ENCODE measurements around the gene LYZL6. TPM values are rescaled to one million over a fixed set of nuclear protein-coding genes. Genes with fewer than 3 reads are reported as not detected.

Gene LYZL6
- polyA plus RNA-seq, 4 donors: not detected

DNA sequence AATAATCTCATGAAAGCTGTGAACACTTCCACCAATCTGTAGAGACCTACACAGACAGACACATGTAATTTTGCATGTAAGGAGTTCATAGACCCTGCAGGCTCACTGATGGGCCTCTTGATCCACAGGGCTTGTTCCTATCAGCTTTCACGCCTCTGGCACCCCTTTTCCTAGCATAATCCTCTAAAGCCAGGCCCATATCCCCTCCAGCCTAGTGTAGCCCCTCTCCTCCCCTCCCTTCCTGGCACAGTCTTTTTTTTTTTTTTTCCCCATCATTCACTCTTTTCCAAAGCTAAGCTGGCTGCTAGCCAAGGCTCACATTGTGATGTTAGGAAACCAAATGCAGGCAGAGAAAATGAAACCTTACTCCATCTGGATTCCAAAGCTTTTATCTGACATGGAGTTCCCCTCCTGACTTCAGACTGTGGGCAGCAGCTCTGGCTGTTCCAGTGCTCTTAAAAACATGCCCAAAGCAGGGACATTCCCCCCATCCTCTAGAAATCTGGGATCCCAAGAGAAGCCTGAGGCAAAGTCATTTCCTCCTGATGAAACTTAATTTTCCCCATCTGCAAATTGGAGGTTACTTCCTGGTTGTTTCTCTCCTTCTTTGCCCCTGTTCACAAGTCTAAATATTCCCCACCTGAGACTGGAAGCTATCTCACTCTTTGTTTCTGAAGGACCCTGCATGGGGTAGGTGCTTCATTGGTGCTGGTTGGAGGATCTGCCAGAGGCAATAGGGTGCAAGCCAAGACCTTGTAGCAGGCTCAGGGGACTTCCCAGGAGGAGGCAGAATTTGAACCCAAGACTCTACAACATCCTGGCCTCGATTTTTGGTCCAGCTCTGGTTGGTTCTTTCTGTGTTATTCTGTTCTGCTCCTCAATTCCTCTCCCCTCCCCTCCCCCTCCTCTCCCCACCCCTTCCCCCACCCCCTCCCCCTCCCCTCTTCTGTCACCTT lies 53.4 kb downstream of the LYZL6 start:
- peak in 3 of 4 donors; percentile 31 to 69 (median 39) for DNase-seq (ENCODE audit: low read depth in 4 of 4, low spot score in 2 of 4)

- no peak for DNase-seq (ENCODE audit: low read depth in 4 of 4, low spot score in 2 of 4)
Observed at GRCh38 chr17:35889241-35889640, 54.3 kb downstream of the LYZL6 start.

Other genes starting within 250 kb of the LYZL6 start
- gene RASL10B, start 212.1 kb downstream of the LYZL6 start, polyA plus RNA-seq (ENCODE audit: insufficient read length in 4 of 4): 10 to 100 TPM; 12.0 to 16.8 (median 15.3) TPM
- under 1 TPM in 2 of 4 donors, not detected in 2; 0.13 TPM for gene GAS2L2, start 190.5 kb downstream of the LYZL6 start, polyA plus RNA-seq (ENCODE audit: insufficient read length in 4 of 4)
- gene C17orf50, start 182.8 kb downstream of the LYZL6 start, polyA plus RNA-seq (ENCODE audit: insufficient read length in 4 of 4): under 1 TPM in 2 of 4 donors, not detected in 2; 0.20 to 0.21 TPM
- gene MMP28, start 148.1 kb downstream of the LYZL6 start, polyA plus RNA-seq (ENCODE audit: insufficient read length in 4 of 4): 1 to 10 TPM; 1.6 to 2.6 (median 2.0) TPM
- gene TAF15, start 134.2 kb downstream of the LYZL6 start, polyA plus RNA-seq (ENCODE audit: insufficient read length in 4 of 4): 100 to 1,000 TPM; 182 to 290 (median 223) TPM
- under 1 TPM in 2 of 4 donors, not detected in 2; 0.10 to 0.16 TPM for gene HEATR9, start 74.8 kb downstream of the LYZL6 start, polyA plus RNA-seq (ENCODE audit: insufficient read length in 4 of 4)
- gene CCL5, start 63.4 kb downstream of the LYZL6 start, polyA plus RNA-seq (ENCODE audit: insufficient read length in 4 of 4): 1 to 10 TPM; 1.3 to 2.1 (median 1.4) TPM
- gene RDM1, start 12.9 kb downstream of the LYZL6 start, polyA plus RNA-seq (ENCODE audit: insufficient read length in 4 of 4): 1 to 10 TPM; 2.2 to 4.3 (median 2.5) TPM
- under 1 TPM; 0.14 to 0.57 (median 0.27) TPM for gene CCL16, start 37.8 kb upstream of the LYZL6 start, polyA plus RNA-seq (ENCODE audit: insufficient read length in 4 of 4)
- gene CCL14, start 43.0 kb upstream of the LYZL6 start, polyA plus RNA-seq (ENCODE audit: insufficient read length in 4 of 4): 10 to 100 TPM; 14.6 to 23.0 (median 18.3) TPM
- gene CCL15, start 57.8 kb upstream of the LYZL6 start, polyA plus RNA-seq (ENCODE audit: insufficient read length in 4 of 4): 1 to 10 TPM; 5.9 to 8.2 (median 6.6) TPM
- gene CCL23, start 74.3 kb upstream of the LYZL6 start, polyA plus RNA-seq (ENCODE audit: insufficient read length in 4 of 4): under 1 TPM in 1 of 4 donors, not detected in 3; 0.30 TPM
- not detected for gene CCL18, start 120.6 kb upstream of the LYZL6 start, polyA plus RNA-seq (ENCODE audit: insufficient read length in 4 of 4)
- gene CCL3, start 146.4 kb upstream of the LYZL6 start, polyA plus RNA-seq (ENCODE audit: insufficient read length in 4 of 4): 1 to 10 TPM in 3 of 4 donors, not detected in 1; 1.2 to 6.7 (median 2.0) TPM
- 1 to 10 TPM in 1 of 4 donors, under 1 TPM in 3; 0.24 to 4.9 (median 0.57) TPM for gene CCL4, start 160.1 kb upstream of the LYZL6 start, polyA plus RNA-seq (ENCODE audit: insufficient read length in 4 of 4)
- gene TBC1D3B, start 232.9 kb upstream of the LYZL6 start, polyA plus RNA-seq (ENCODE audit: insufficient read length in 4 of 4): 10 to 100 TPM in 2 of 4 donors, 1 to 10 TPM in 2; 4.5 to 22.6 (median 12.3) TPM

All from left renal cortex interstitium (tissue), 4 donors.